Vagina (tissue), 2 donors: ENCODE data around the gene RABGAP1L.
"Not testable (repeated sequence)": the region's sequence is repeated elsewhere in the genome, so short reads cannot be mapped to it uniquely, and the experiment has no call there.

Source experiments
- CTCF ChIP-seq, 3 experiments: fragments of 450-650 bp in 2 of 3; fragments of 200-600 bp in 1 of 3; sonication (generic) in 1 of 3; IDR thresholded peaks; one replicate each; pipeline ENCODE4 v1.5.1; 2017 to 2019; ENCODE audit warnings: antibody characterized with exemption in 3 of 3, mild to moderate bottlenecking in 2 of 3, moderate library complexity in 2 of 3
- POLR2A ChIP-seq, 2 donors: fragments of 450-650 bp; IDR thresholded peaks; one replicate each; pipeline ENCODE4 v1.6.1; 2017; ENCODE audit warnings: antibody characterized with exemption in 2 of 2, mild to moderate bottlenecking in 2 of 2, moderate library complexity in 2 of 2
- POLR2AphosphoS5 ChIP-seq, 2 donors: sonication (generic); formaldehyde crosslinking; IDR thresholded peaks; one replicate each; pipeline ENCODE4 v1.9.0; 2017; ENCODE audit warnings: antibody characterized with exemption in 2 of 2, mild to moderate bottlenecking in 2 of 2, low read depth in 1 of 2; ENCODE audit not compliant: insufficient read depth in 1 of 2

GRCh38 chr1:174127176-174127575 is 32.1 kb upstream of the RABGAP1L start:
- TF ChIP-seq POLR2A (IDR thresholded peaks at IDR 0.05); CTCF (IDR thresholded peaks at IDR 0.05); POLR2AphosphoS5 (IDR thresholded peaks at IDR 0.05; ENCODE audit: insufficient read depth in 1 of 2, low read depth in 1 of 2): not testable (repeated sequence)
